Right lung (tissue), 5 donors: ENCODE results near the gene GLRX. TPM values are rescaled to one million over a fixed set of nuclear protein-coding genes. Genes with fewer than 3 reads are reported as not detected.
"Not testable (repeated sequence)": the region's sequence is repeated elsewhere in the genome, so short reads cannot be mapped to it uniquely, and the experiment has no call there.

Experiments used
- DNase-seq, 2 donors: peaks; one replicate each; pipeline ENCODE4 v3.0.0-alpha.2; 2013
- polyA plus RNA-seq, 5 donors: library from polyadenylated mRNA; unstranded; fragments of 120-200 nt; gene quantifications; one replicate each; pipeline versions ENCODE4 v1.2.1 to v1.2.3, GENCODE V29; 2013; ENCODE audit warnings: inconsistent platforms in 1 of 5, low replicate concordance in 1 of 5; ENCODE audit not compliant: insufficient read length in 5 of 5, insufficient read depth in 1 of 5

The GLRX gene
- polyA plus RNA-seq, 5 donors = 21.8 to 32.7 (median 26.0) TPM

DNA sequence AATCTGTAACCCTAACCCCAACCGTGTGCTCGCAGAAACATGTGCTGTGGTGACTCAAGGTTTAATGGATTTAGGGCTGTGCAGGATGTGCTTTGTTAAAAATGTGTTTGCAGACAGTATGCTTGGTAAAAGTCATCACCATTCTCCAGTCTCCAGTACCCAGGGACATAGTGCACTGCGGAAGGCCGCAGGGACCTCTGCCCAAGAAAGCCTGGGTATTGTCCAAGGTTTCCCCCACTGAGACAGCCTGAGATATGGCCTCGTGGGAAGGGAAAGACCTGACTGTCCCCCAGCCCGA, 11.5 kb downstream of the GLRX start:
- DNase-seq = not testable (repeated sequence)

GRCh38 chr5:95810305-95811125, 12.0 kb downstream of the GLRX start:
- no peak for DNase-seq

DNA sequence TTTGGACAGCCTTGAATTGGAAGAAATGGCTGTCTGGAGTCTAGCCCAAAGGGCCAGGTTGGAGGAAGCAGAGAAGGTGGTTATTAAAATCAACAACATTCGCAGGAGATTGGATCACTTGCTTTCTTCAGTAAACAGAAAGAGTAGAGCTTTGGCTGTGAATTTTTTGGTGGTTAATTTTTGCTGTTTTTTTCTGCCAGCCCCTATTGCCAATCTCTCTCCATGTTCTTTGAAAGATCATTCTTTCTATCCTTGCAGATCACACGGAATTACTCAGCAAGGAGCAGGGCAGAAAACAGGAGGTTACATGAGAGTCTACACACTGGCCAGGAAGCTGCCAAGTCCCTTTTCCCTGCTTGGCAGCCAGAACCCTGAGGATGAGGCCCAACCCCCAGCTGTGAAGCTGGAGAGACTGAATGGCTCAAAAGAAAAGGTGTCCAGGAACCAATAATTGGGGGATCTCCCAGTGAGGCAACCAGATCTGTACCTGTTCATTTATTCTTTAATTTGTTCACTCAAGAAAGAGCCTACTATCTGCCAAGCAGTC, 13.0 kb downstream of the GLRX start:
- no peak for DNase-seq

GRCh38 chr5:95808686-95809413, 13.7 kb downstream of the GLRX start:
- DNase-seq = peak; percentile 47 to 57

- no peak for DNase-seq
Observed at GRCh38 chr5:95808013-95808685, 14.4 kb downstream of the GLRX start.

- DNase-seq = no peak
Observed at GRCh38 chr5:95806687-95807086, 15.8 kb downstream of the GLRX start.

- DNase-seq = no peak
Observed at GRCh38 chr5:95804736-95805539, 17.6 kb downstream of the GLRX start.

- DNase-seq = no peak
Observed at GRCh38 chr5:95803271-95804148, 19.0 kb downstream of the GLRX start.

- no peak for DNase-seq
Observed at GRCh38 chr5:95801961-95802360, 20.6 kb downstream of the GLRX start.

DNA sequence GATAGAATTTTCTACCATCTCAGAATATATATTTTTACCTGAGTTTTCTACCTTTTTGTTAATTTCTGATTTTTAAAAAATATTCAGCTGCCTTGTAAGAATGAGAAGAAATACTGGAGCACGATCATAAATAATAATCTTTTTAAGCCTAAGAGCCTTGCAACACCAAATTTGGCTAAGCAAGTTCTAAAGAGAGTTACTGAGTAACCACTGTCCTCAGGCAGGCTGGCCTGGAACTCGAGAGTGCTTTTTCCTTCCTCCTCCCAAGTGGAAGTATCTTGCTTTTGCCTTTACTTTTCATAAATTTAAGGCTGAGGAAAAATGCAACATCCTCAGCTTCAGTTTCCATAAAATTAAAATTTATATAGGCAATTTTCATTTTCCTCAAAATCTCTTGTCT, 21.0 kb downstream of the GLRX start:
- no peak for DNase-seq

DNA sequence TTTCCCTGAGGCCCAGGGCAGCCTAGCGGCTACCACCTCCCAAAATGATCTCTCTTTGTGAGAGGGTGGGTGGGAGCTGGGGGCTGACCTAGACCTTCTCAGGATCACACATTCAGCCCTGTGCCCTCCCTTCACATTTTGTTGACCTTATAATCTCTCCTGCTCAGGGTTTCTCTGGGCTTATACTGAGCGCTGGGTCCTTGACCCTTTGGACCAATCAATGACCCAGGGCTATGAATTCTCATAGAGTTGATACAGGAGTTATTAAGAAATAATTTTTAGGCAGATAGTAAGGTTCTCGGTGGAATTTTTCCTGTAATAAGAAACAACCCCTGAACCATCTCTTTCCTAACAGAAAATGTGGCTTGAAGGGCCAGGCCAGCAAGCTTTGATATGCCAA, 22.0 kb downstream of the GLRX start:
- no peak for DNase-seq

GRCh38 chr5:95799191-95799835, 23.2 kb downstream of the GLRX start:
- no peak for DNase-seq

DNA sequence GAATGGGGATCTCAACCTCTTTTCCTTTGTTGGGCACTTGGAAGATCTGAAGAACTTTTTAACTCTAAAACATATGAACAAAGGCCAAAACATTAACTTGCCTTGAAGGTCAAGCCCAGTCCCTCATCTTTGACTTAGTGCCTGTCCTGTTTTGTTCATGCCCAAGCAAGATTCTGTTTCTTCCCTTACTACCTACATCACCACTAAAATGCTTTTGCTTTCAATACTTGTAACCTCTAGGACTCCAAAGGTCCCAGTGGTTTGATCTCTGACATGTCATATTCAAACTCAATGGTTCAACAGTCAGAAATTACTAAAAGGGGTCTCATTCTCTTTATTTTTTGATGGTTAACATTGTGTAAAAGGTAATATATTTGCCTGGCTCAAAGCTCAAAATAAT, 24.0 kb downstream of the GLRX start:
- no peak for DNase-seq

DNA sequence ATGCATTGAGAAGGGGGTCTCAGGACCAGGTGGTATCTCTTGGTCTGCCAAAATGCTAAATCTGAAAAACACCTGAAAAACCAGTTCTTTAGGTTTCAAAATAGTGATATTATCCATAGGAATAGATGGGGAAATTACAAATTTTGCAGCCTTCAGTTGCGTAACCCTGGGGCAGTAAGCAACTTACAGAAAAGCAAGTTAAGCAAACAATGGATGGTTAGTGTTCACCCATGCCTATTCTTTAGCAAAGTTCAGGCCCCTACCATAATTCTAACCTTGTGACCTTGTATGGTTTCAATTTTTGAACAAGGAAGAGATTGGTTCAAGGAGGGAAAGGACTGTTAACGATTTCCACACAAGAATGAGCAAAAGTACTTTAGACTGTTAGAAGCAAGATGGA, 24.5 kb downstream of the GLRX start:
- DNase-seq = no peak

DNA sequence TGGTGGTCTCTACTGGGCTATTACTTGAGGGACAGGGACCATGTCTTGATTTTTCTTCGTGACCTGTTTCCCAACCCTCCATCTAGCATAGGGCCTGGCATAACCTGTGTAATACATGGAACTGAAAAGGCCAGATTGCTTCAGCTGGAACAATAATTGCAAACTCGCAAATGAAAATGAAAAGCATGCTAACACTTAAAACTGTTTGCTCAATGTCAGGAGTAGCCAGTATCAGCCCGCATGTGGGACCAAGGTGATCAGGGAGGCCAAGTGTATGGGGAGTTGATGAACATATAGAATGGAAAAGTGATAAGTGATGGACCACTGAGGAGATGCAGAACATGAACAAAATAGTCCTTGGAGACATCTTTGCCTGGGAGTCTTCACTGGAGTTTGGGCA, 25.2 kb downstream of the GLRX start:
- DNase-seq = no peak

GRCh38 chr5:95794070-95794516, 28.4 kb downstream of the GLRX start:
- DNase-seq = no peak

- no peak for DNase-seq
Observed at GRCh38 chr5:95791751-95792150, 30.8 kb downstream of the GLRX start.

GRCh38 chr5:95788493-95788892, 34.0 kb downstream of the GLRX start:
- no peak for DNase-seq

DNA sequence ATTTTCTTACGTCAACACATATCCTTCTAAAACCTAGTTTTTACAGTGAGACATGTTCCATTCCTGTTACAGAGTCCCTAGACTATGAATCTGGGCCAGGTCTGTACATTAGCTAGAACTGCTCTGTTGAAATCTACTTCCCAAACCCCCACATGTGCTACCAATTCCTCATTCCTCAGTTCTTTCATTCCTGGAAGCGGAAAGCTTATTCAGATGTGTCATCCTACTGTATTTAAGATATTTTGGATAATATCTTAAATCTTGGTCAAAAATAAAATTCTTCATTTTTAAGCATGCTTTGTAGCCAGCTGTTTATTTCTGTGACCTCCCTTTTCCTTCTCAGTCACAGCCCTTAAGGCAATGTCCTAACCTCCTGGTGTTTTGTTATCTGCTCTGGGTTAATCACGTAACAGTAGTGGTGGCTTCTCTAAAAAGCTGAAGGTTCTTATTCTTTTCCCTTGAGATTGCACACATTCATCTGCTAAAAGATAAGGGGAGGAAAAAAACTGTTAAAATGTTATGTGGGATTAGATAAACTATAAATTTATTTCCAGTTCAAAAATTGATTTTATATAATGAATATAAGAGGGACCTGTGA, 35.6 kb downstream of the GLRX start:
- no peak for DNase-seq
